ENCODE measurements around the gene TSR1.
"Not testable (repeated sequence)": the region's sequence is repeated elsewhere in the genome, so short reads cannot be mapped to it uniquely, and the experiment has no call there.

Gene TSR1

DNA sequence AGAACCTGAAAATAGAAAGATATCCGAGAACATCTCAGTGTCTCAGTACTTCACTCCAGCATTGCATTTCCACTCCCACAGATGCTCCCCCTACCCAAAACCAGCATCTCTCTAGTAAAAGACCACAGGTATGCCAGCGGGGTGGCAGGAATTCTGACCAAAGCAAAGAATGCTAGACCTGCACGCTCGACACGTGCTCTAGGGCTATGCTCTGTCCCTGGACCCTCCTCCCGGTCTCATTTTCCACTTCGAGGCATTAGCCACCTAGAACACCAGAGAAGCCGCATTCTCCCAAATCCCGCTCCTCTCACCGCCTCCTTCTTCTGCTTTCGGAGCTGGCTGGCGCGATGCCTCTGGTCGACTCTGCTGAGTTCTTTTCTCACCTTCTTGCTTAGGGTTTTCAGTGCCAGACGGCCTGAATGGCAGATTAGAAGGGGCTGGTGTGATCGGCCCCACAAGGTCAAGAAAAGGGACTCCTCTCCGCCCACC lies 487 bp downstream of the TSR1 start:
- no peak for DNase-seq

DNA sequence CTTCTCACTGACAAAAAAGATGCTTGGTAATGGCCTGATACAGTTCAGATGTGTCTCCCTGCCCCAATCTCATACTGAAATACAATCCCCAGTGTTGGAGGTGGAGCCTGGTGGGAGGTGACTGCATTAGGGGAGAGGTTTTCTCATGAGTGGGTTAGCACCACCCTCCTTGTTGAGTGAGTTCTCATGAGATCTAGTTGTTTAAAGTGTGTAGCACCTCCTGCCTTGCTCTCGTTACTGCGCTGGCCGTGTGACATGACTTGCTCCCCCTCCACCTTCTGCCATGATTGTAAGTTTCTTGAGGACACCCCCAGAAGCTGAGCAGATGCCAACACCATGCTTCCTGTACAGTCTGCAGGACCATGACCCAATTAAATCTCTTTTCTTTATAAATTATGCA lies 5.0 kb downstream of the TSR1 start:
- DNase-seq, result no peak

DNA sequence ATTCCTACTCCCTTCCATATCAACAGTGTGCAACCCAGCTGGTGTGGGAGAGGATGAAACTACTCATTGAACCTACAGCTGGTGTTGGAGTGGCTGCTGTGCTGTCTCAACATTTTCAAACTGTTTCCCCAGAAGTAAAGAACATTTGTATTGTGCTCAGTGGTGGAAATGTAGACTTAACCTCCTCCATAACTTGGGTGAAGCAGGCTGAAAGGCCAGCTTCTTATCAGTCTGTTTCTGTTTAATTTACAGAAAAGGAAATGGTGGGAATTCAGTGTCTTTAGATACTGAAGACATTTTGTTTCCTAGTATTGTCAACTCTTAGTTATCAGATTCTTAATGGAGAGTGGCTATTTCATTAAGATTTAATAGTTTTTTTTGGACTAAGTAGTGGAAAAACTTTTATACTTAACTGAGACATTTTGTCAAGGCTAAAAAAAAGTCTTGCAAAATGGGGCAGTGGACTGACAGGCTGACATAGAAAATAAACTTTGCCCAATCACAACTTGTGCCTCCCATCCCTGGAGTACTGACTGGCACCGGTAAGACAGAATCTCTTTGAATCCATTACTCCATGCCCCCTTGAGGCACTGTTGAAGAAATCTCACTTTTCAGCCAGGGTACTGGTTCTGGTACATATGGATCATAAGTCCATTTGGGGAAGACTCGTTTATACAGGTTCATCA lies 12.5 kb downstream of the TSR1 start:
- DNase-seq, result no peak

DNA sequence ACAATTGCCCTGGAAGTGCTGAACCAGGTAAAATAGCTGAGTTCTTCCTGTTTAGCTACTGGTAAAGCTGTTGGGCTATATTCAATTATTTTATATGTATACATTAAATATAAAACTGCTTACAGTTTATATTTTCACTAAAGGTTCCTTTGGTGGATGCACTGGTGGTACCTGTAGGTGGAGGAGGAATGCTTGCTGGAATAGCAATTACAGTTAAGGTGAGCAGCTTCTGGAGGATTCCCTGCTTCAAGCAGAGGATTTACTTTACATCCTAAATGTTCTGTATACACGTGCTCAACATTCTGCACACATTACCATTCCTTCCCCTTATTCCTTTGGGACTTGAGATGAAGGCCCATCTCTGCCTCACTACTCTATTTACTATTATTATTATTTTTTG lies 14.9 kb downstream of the TSR1 start:
- DNase-seq, result no peak

DNA sequence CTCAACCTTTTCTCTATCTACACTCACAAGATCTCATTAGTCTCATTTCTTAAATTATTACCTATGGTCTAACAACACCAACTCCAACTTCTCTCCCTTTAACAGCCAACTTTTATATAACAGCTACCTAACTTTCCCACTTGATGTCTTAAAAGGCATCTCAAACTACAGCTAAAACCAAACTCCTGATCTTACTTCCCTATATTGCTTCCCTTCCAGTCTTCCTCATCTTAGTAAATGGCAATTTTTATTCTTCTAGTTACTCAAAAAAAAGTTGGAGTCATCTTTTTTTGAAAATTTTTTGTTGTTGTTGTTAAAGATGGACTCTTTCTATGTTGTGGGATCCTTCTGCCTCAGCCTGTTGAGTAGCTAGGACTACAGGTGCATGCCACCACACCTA lies 17.2 kb downstream of the TSR1 start:
- DNase-seq, result no peak

DNA sequence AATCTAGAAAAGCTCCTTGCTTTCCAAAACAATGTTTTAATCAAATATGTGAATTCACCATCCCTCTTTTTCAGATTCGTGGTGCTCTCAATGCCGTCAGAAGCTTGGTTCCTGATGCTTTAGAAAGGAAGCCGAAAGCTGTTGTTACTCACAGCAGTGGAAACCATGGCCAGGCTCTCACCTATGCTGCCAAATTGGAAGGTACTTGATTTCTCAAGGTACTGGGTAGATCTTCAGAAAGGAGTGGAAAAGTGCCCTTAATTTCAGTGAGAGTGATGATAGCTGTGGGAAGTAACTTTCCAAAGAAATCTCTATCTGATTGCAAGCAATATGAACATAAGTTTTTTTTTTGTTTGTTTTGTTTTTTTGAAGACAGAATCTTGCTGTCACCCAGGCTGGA lies 18.5 kb downstream of the TSR1 start:
- DNase-seq, result no peak

DNA sequence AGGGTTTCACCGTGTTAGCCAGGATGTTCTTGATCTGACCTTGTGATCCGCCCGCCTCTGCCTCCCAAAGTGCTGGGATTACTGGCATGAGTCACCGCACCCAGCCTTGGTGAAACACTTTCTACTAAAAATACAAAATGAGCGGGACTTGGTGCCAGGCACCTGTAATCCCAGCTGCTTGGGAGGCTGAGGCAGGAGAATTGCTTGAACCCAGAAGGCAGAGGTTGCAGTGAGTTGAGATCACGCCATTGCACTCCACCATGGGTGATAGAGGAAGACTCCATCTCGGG lies 19.4 kb downstream of the TSR1 start:
- DNase-seq, result not testable (repeated sequence)

DNA sequence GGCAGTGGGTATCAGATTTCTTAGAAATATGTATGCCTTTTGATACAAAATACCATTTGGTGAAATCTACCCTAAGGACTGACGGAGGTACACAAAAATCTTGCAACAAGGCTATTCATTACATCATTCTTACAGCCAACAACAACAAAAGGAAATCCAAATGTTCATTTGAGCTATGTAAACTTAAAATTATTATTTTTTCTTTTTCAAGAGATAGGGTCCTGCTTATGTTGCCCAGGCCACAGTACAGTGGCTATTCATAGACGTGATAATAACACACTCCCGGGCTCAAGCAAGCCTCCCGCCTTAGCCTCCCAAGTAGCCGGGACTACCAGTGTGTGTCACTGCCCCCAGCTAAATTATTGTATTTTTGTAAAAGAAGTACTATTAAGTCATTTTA lies 23.5 kb downstream of the TSR1 start:
- no peak for DNase-seq

DNA sequence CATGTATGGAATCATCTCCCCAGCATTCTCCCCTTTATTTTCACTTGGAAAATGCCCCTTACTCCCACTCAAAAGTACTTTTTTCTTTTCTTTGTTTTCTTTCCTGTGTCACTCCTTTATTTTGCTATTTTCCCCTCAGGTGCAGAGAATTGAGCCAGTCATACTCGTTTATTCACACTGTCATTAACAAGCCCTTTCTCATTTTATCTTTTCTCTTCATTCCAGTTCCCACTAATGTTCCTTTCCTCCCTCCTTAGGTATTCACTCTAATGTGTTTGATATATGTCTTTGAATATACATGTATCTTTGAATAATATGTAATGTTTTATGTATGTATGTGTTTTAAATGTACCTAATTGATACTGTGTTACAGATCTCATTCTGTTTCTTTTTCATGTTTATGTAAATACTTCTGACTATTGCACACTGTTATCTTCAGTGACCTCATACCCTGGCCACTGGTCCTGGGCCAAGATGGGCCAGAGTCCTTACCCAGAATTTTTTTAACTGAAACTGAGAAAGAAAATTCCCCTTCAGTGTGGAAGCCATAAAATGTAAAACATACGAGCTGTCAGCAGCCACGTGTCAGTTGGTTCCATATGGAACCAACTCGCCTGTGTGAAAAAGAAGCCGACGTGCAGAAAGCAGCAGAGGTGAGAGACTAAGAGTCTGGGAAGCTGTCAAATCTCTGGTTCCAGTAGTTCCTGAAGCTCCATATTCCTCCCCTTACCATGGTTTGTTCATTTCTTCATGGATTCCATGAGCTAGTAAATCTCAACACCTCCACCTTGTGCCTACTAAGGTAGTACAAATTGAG lies 26.7 kb downstream of the TSR1 start:
- no peak for DNase-seq

DNA sequence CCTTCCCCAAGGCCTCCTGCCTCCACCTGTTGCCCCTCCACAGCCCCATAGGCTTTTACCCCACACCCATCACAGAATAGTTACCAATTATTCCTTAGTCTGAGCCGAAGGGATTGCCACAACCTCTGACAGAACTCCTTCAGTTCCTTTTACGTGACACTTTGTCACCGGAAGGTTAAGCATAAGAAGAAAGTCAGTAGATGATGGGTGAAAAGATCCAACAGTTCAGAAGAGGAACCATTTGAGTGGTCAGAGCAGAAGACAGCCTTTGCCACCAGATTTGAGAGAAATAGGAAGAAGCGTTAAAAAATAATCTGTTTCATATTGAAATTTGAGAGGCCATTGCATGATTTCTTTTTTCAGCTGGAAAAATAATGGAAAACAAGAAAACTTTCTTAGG lies 31.3 kb downstream of the TSR1 start:
- DNase-seq, result no peak

DNA sequence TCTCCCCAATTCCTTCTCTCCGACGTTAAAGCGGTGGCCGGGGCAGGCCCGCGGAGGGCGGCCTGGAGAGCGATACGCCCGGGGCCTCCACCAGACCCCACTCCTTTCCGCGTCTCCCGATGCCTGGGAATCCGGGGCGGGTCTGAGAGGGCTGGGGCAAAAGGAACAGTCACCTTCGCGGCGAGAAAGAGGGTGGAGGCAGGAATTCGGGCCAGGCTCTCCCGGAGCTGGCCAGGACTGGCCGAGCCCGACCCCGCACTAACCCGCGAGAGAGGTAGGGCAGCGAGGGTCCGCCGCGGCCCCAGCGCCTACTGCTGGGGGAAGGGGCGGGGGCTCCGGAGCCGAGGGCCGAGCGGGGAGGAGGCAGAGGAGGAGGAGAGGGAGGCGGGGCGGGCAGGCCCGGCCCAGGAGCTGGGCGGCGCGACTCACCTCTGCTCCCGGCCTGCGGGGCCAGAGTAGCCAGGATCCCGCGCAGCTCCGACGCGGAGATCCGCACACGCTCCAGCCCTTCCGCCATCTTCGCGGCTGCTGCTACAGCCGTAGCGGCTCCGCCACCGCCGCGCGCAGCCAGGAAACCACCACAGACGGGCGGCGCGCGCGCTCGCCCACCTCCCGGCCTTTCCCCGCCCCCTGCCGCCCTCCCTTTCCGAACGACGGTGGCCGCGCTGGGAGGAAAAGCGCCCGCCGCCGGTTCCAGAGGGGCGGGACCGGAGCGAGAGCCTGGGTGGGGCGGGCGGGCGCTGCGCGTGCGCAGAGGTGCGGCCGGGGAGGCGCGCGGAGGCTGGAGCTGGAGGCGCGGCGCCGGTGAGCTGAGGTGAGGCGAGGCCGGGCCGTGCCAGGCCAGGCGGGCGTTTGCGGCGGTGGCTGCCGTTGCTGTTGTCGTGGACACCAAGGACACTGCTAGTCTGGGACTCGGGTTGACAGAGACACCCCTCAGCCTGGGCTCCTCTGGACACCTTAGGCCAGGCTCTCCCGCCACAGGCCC lies 32.8 kb downstream of the TSR1 start, which contains the start of the genes SMG6 and SRR:
Gene SMG6, minus strand, starts transcription at position 582 of the 985 bp plus-strand sequence. Its CDS starts 65 bp downstream, at position 517.
Gene SRR, plus strand, starts transcription at position 747 of the 985 bp plus-strand sequence. CDS start 11,611 bp downstream, outside the sequence.
- peak; percentile 95 for DNase-seq

DNA sequence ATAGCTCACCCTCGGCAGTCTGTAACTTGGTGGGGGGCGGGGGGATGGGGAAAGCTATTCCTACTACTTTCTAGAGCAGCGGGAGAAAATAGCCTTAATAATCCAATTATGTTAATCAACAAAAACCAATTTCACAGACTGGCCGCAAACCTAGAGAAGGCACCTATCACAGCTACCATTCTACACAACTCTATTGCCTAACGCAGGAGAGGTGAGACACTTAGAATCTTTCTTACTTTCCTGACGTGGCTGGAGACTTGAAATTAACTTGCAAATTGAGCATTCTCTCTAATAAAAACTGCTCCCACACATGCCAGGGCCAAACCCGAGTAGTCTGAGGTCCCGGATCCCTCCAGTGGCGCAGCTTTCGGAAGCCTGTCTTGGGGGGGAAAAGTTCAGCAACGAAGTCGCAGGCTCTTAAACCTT lies 33.5 kb downstream of the TSR1 start:
- DNase-seq, result no peak

DNA sequence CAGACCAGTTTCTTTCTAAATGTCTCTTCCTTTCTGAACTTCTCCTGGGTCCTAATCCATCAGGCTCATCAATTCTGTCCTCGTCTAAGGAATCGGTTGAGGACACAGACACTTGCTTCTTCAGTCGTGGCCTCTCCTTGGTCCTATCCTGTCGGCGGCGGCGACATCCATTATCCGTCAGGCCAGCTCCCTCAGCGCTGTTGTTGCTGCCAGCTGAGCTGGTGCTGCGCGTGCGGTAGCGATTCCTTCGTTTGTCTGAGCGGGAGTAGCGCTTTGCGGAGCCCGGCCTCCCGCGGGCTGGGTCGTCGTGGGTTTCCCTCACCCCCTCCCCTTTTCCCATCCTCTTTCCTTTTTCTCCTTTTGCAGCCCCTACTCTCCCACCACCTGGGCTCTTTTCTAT lies 36.5 kb downstream of the TSR1 start:
- no peak for DNase-seq

DNA sequence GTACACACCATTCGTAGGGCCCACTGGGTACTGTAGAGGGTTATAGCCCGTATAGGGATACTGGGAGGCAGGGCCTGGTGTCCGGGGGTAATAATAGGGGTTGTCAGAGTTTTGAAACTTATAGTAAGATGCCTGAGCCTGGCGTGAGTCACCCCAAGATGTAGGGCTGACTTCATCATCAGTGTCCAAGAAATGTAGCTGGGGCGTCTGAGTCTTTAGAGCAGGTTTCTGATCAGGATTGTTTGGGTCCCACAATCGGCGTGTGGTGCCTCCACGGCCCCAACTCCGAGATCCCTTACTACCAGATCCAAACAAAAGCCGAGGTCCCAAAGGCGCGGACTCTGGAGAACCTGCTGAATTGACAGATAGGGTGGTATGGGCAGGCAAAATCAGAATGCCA lies 37.1 kb downstream of the TSR1 start:
- no peak for DNase-seq

DNA sequence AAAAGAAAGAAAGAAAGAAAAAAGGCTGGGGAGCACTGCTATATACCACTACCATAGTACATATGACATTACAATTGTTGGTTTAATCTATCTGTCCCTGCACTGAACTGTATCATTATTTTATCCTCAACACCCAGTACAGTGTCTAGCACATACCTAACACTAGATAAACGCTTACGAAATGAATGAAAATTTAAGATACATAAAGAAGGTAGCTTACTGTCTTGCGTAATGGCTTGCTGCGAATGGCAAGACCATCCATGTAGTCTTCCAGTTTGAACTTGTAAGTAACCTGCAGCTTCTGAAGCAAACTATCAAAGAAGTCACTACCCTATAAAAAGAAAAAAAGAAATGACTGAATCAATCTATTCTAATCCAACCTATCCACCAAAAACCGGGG lies 39.2 kb downstream of the TSR1 start:
- DNase-seq, result no peak

DNA sequence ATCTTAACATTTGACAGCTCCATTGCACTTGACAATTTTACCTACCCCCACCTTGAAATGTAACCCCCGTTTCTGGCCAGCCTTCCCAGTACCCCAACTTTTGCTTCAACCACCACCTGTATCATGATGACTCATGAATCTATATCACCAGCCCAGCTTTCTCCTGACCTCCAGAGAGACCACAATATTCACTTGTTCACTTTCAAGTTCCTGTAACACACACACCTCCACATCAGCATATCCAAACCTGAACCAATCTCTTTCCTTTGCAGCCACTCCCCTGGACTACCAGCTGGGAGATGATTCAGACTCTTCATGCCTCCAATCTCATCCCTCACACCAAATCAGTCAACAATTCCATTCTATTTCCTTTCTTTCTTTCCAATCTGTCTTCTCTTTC lies 40.7 kb downstream of the TSR1 start:
- no peak for DNase-seq

DNA sequence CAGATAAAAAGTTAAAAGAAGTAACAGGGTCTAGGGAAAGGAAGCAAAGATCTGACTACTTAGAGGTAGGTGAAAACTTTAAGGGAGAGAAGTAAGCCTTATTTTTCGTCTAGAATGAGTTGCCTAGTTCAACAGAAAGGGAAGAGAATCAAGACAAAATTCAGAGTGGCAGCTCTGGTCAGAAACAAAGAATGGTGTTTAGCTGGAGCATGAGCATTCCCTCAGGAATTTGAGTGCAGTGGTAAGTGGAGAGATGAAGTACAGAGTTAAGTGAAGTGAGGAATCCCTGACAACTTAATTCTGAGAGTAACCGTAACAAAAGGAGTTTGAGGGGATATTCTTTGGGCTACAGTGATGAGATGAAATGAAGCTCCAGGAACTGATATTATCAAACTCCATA lies 44.2 kb downstream of the TSR1 start:
- DNase-seq, result no peak

DNA sequence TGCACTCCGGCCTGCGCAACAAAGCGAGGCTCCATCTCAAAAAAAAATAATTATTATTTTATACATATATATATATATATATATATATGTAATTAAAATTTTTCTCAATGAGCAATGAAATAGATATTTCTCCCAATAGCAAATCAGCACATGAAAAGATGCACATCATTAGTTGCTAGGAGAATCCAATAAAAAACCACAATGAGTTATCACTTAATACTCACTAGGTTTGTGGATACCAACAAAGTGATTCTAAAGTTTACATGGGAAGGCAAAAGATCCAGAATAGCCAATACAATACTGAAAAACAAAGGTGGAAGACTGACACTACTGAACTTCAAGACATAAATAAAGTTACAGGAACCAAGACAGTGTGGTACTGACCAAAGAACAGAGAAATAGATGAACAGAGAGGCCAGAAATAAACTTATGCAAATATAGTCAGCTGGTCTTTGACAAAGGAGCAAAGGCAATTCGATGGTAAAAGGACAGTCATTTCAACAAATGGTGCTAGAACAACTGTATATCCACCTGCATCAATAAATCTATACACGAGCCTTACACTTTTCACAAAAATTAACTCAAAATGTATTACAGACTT lies 46.3 kb downstream of the TSR1 start:
- DNase-seq, result no peak

DNA sequence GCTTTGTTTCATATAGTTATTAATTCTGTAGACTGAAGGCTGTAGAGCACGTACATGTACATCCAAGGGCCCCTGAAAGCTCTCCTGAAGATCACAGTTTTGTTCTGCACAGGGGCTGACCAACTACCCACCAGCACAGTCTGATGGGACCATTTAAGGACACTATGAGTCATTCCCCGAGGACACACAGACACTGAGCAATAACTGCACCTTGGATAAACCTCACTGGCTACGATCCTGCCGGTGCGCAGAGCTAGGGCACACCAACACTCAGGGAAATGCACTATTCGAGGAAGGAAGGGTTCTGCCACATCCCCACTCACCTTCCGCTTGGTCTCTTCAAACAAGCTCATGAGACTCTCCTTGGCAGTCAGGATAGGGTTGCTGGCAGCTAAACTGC lies 53.0 kb downstream of the TSR1 start:
- no peak for DNase-seq

DNA sequence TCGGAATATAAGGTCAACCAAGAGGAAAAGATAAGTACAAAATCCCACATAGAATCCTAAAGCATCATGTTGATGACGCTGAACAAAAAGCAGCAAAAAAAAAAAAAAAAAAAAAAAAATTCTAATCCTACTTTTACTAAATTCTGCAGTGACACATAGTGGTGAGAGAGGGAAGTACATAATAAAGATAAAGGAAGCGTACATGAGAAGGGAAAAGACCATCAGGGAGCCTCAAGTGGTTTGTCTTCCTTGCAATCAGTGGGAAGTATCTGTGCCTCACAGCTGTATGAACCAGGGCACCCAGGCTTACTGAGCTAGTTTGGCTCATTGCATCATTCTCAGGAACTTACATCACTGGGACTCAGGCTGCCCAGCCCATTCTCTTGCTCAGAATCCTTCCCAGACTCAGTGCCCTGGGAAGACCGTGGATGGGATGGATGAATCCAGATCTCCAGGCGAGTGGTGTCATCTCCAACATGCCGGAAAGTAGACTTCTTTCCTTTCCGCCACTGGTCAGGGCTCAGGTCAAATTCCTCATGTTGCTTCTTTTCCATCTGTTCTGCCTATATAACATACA lies 53.9 kb downstream of the TSR1 start:
- no peak for DNase-seq

DNA sequence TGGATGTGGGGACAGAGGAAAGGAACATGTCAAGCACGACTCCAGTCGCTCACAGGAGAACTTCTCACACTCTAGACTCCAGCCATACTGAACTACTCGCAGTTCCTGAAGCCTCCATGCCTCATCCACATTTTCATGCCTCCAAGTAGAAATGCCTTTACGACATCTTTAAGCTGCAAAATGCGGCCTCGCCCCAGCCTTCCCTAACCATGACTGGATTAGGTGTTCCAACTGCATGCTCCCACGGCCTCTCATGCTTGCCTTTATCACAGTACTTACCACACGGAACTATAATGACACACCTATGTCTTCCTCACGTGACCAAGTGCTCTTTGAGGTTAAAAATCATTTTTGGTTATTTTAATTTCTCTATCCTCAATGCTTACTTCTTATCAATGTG lies 56.5 kb downstream of the TSR1 start:
- no peak for DNase-seq

DNA sequence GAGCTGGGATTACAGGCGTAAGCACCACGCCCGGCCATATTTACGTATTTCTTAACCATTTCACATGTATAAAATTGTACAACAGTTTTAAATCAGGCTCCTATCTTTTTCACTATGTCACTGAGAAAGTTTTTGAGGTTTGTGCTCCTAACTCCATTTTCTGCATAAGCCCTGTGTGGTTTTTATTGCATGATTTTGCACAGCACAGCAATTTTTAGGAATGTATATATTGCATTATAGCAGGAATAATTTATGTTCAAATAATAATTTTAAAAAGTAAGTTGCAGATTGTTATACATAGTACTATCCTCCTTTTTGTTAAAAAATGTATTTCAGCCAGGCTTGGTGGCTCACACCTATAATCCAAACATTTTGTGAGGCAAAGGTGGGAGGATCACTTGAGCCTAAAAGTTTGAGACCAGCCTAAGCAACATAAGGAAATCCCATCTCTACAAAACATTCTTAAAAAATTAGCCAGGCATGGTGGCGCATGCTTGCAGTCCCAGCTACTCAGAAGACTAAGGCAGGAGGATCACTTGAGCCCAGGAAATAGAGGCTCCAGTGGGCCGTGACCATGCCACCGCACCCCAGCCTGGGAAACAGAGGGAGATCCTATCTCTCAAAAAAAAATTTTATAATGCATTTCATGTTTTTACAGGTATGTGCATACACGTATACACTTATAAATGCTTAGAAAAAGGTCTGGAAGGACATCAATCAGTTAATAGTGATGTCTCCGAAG lies 58.7 kb downstream of the TSR1 start:
- DNase-seq, result no peak

Measured in stimulated activated CD4-positive, alpha-beta T cell treated with anti-CD3 and anti-CD28 coated beads, Interleukin-4, amount 100 ng/mL, for 24 hours (primary cell).